HCT116 (cell line): ENCODE results near the gene MAPKBP1. TPM values are rescaled to one million over a fixed set of nuclear protein-coding genes. Genes with fewer than 3 reads are reported as not detected.

Experiments
- ATAC-seq: fragments of 200-7000 bp; cut with Tn5 transposase; 2 replicates; pipeline ENCODE4 v1.9.1; 2020; ENCODE audit warnings: mild to moderate bottlenecking, moderate library complexity
- BruUV-seq: library from RNA; stranded (reverse); fragments of 400-500 nt; replicated peaks from 2 replicates; lab custom pipeline; 2021; lab: Mats Ljungman, UMichigan
- CTCF ChIA-PET: fragments of 300-600 bp; sonication (Branson Sonifier 250); formaldehyde crosslinking; loops from one replicate; lab custom pipeline; 2021; ENCODE audit warnings: antibody characterized with exemption; lab: Charles Lee
- POLR2A ChIA-PET: fragments of 300-600, 350-600 bp; sonication (Branson Sonifier 250); formaldehyde crosslinking; loops from one replicate; lab custom pipeline; 2021; ENCODE audit warnings: antibody characterized with exemption; lab: Charles Lee
- RAD21 ChIA-PET, 2 experiments: fragments of 300-600 bp; sonication (Branson Sonifier 250); formaldehyde crosslinking; loops; one replicate each; lab custom pipeline; 2023; ENCODE audit warnings: low total read pairs in 2 of 2; ENCODE audit not compliant: uncharacterized antibody in 2 of 2, unreplicated experiment in 2 of 2, low non-redundant PET in 1 of 2; lab: Charles Lee
- DNase-seq: peaks from one replicate; pipeline ENCODE4 v3.0.0-alpha.2; 2010; ENCODE audit warnings: low read depth, low spot score
- H2AFZ ChIP-seq: fragments of 200-600 bp; shearing (Covaris generic), sonication (generic); 2 replicates; pipeline ENCODE4 v1.6.1; 2017; ENCODE audit warnings: low read depth, mixed run types, mixed read lengths, antibody characterized with exemption, low read length; ENCODE audit not compliant: poor library complexity, severe bottlenecking
- H3K27ac ChIP-seq: 2 replicates; pipeline ENCODE4 v1.5.1; 2012; ENCODE audit warnings: low read depth, low read length
- H3K27me3 ChIP-seq: fragments of 200-600 bp; sonication (generic); 2 replicates; pipeline ENCODE4 v1.6.1; 2016; ENCODE audit warnings: mixed run types, low read length, mixed read lengths; ENCODE audit not compliant: insufficient read depth
- H3K36me3 ChIP-seq, 2 experiments: fragments of 200-500 bp in 1 of 2; fragments of 200-600 bp in 1 of 2; sonication (Bioruptor generic) in 1 of 2; sonication (generic) in 1 of 2; 2 replicates each; pipeline versions ENCODE4 v1.5.1 to v1.6.1; 2014 to 2016; ENCODE audit warnings: low read length in 2 of 2, inconsistent platforms in 1 of 2, mixed read lengths in 1 of 2, mixed run types in 1 of 2; ENCODE audit not compliant: insufficient read depth in 2 of 2, control insufficient read depth in 1 of 2
- H3K4me1 ChIP-seq, 2 experiments: fragments of 200-600 bp in 1 of 2; sonication (generic) in 1 of 2; 2 replicates each; pipeline versions ENCODE4 v1.5.1 to v1.6.1; 2012 to 2017; ENCODE audit warnings: low read length in 2 of 2, inconsistent platforms in 1 of 2, mild to moderate bottlenecking in 1 of 2, mixed read lengths in 1 of 2, mixed run types in 1 of 2, moderate library complexity in 1 of 2; ENCODE audit not compliant: insufficient read depth in 2 of 2, control insufficient read depth in 1 of 2
- H3K4me2 ChIP-seq: fragments of 200-600 bp; sonication (generic); 2 replicates; pipeline ENCODE4 v1.6.1; 2017; ENCODE audit warnings: mixed run types, low read length, mixed read lengths
- H3K4me3 ChIP-seq, 2 experiments: fragments of 200-600 bp in 1 of 2; sonication (generic) in 1 of 2; replicated peaks in 1 of 2; 2 replicates each; pipeline ENCODE4 v1.5.1; 2011 to 2016; ENCODE audit warnings: low read length in 2 of 2, control low read depth in 1 of 2, low read depth in 1 of 2, mild to moderate bottlenecking in 1 of 2, mixed read lengths in 1 of 2, mixed run types in 1 of 2
- H3K79me2 ChIP-seq: fragments of 200-600 bp; sonication (generic); 2 replicates; pipeline ENCODE4 v1.6.1; 2017; ENCODE audit warnings: mild to moderate bottlenecking, mixed run types, low read length, moderate library complexity, mixed read lengths; ENCODE audit not compliant: insufficient read depth
- H3K9ac ChIP-seq: fragments of 200-600 bp; sonication (generic); 2 replicates; pipeline ENCODE4 v1.6.1; 2016; ENCODE audit warnings: low read length, mixed read lengths
- H3K9me2 ChIP-seq: fragments of 200-600 bp; sonication (generic), shearing (Covaris generic); 2 replicates; pipeline ENCODE4 v1.6.1; 2017; ENCODE audit warnings: mixed run types, mild to moderate bottlenecking, moderate library complexity; ENCODE audit not compliant: insufficient read depth
- H3K9me3 ChIP-seq, 2 experiments: fragments of 200-500 bp in 1 of 2; fragments of 200-600 bp in 1 of 2; sonication (Bioruptor generic) in 1 of 2; sonication (generic) in 1 of 2; 2 replicates each; pipeline ENCODE4 v1.6.1; 2014 to 2017; ENCODE audit warnings: low read length in 2 of 2, mixed read lengths in 2 of 2, inconsistent platforms in 1 of 2, low read depth in 1 of 2, mild to moderate bottlenecking in 1 of 2, mixed run types in 1 of 2, moderate library complexity in 1 of 2; ENCODE audit not compliant: control insufficient read depth in 1 of 2, insufficient read depth in 1 of 2
- H4K20me1 ChIP-seq: fragments of 200-600 bp; sonication (generic), shearing (Covaris generic); 2 replicates; pipeline ENCODE4 v1.6.1; 2017; ENCODE audit warnings: mixed run types, mild to moderate bottlenecking, moderate library complexity; ENCODE audit not compliant: insufficient read depth
- ATF3 ChIP-seq: IDR thresholded peaks from 2 replicates; pipeline ENCODE4 v1.6.1; 2012
- CBX3 ChIP-seq: IDR thresholded peaks from 2 replicates; pipeline ENCODE4 v1.6.1; 2012; ENCODE audit warnings: low read depth
- CEBPB ChIP-seq: IDR thresholded peaks from 2 replicates; pipeline ENCODE4 v1.6.1; 2012; ENCODE audit warnings: low read depth
- EGR1 ChIP-seq: IDR thresholded peaks from 2 replicates; pipeline ENCODE4 v1.6.1; 2012; ENCODE audit warnings: low read depth
- EZH2 ChIP-seq: fragments of 200-600 bp; sonication (generic); IDR thresholded peaks from 2 replicates; pipeline ENCODE4 v1.6.1; 2017; ENCODE audit warnings: antibody characterized with exemption, mixed run types
- EZH2phosphoT487 ChIP-seq: fragments of 200-600 bp; IDR thresholded peaks from 2 replicates; pipeline ENCODE4 v1.6.1; 2018; ENCODE audit warnings: antibody characterized with exemption, borderline replicate concordance
- FOSL1 ChIP-seq: IDR thresholded peaks from 2 replicates; pipeline ENCODE4 v1.6.1; 2012; ENCODE audit warnings: low read depth
- MAX ChIP-seq: IDR thresholded peaks from 2 replicates; pipeline ENCODE4 v1.6.1; 2012
- POLR2A ChIP-seq: IDR thresholded peaks from 2 replicates; pipeline ENCODE4 v1.7.0; 2011; ENCODE audit warnings: borderline replicate concordance; ENCODE audit not compliant: insufficient read depth, insufficient read length; ENCODE audit errors: extremely low read depth
- POLR2AphosphoS5 ChIP-seq: IDR thresholded peaks from 2 replicates; pipeline ENCODE4 v1.6.1; 2011; ENCODE audit warnings: mild to moderate bottlenecking, low read depth, low read length, moderate library complexity
- RAD21 ChIP-seq: IDR thresholded peaks from 2 replicates; pipeline ENCODE4 v1.6.1; 2012; ENCODE audit warnings: low read depth, mild to moderate bottlenecking
- REST ChIP-seq: IDR thresholded peaks from 2 replicates; pipeline ENCODE4 v1.6.1; 2012; ENCODE audit warnings: low read depth
- SIN3A ChIP-seq: IDR thresholded peaks from 2 replicates; pipeline ENCODE4 v1.6.1; 2012; ENCODE audit warnings: low read depth
- SP1 ChIP-seq: IDR thresholded peaks from 2 replicates; pipeline ENCODE4 v1.6.1; 2012; ENCODE audit warnings: low read depth
- SRF ChIP-seq: IDR thresholded peaks from 2 replicates; pipeline ENCODE4 v1.6.1; 2012; ENCODE audit warnings: low read depth
- ZFX ChIP-seq: fragments of 450-650 bp; IDR thresholded peaks from 2 replicates; pipeline ENCODE4 v1.6.1; 2017
- ZNF274 ChIP-seq: fragments of 200-500 bp; sonication (Bioruptor generic); IDR thresholded peaks from 2 replicates; pipeline ENCODE4 v1.6.1; 2014; ENCODE audit warnings: mild to moderate bottlenecking, low read depth, low read length, inconsistent platforms
- intact Hi-C: fragments of 100-400 bp; cut with micrococcal nuclease; formaldehyde crosslinking; loops from 2 replicates; pipeline ENCODE4 v1.10.0; 2022
- total RNA-seq: library from RNA; stranded (reverse); gene quantifications from one replicate; pipeline ENCODE4 v1.2.1, GENCODE V29; 2021; ENCODE audit not compliant: unreplicated experiment

The MAPKBP1 gene
- total RNA-seq, 1 experiment from 2014 or later, result 21.3 TPM

GRCh38 chr15:41791547-41791937 lies 17.3 kb downstream of the MAPKBP1 start (continued):
- TF ChIP-seq FOSL1 (no peak), EZH2 (no peak), ZFX (no peak), POLR2AphosphoS5 (no peak), RAD21 (no peak), EZH2phosphoT487 (no peak), POLR2A (no peak), REST (no peak)

DNA sequence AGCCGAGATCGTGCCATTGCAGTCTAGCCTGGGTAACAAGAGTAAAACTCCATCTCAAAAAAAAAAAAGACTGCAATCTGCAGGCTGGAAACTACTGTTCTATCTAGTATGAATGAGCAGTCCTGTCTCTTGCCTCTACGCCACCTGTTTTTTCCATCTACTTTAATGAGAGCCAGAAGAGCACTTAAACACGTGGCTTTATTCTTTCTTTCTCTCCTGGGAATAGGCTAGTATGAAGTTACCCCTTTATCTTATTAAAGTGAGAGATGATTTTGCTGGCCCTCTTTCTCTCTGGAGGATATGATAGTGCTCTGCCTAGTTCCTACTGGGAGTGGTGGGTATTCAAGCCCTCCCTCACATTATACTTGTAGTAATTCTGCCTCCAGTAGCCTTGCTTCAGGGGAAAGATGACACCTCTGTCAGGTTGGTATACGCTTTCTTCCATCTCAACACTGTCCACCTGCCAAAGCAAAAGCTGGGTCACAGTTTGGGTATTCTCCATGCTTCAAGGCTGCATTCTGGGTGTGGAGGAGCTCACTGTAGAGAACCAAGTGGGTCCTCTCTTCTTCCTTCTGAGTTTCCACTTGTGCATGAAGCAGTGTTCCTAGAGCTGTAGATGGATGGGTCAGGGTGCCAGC lies 17.8 kb downstream of the MAPKBP1 start:
- no peak for DNase-seq
- Histone ChIP-seq H3K27ac (no peak overlapping the region), H3K79me2 (no peaks in the 10 kb centered on the region; the same call in 1 of the 2 replicates), H3K4me2 (peak overlapping the region; percentile 75; the same call in 1 of the 2 replicates), H3K9me2 (no peaks in the 10 kb centered on the region), H3K27me3 (no peaks in the 10 kb centered on the region), H3K36me3 (no peaks in the 10 kb centered on the region), H2AFZ (no peak overlapping the region), H3K9me3 (no peaks in the 10 kb centered on the region), H3K4me1 (peaks cover 20 to 45% of the 10 kb centered on the region in 2 experiments), H3K9ac (no peak overlapping the region), H4K20me1 (no peaks in the 10 kb centered on the region), H3K4me3 (no peak overlapping the region)
- intact Hi-C loops, result no loop called here
- CTCF ChIA-PET, result interaction anchor here (4.1 kb wide), 1 partner anchor 18 kb away, joined by 22 read pairs; the partner anchor contains the start of gene MAPKBP1
- ATAC-seq, result no peak
- no TSS peak for BruUV-seq
- RAD21 ChIA-PET, result no interaction called here
- POLR2A ChIA-PET, result no interaction called here
- TF ChIP-seq CEBPB (no peak), ATF3 (no peak), SP1 (no peak), EZH2 (no peak), REST (no peak), SRF (no peak), ZFX (no peak), POLR2AphosphoS5 (no peak), CBX3 (no peak), SIN3A (no peak), EGR1 (no peak), ZNF274 (no peak), MAX (no peak)
